Posterior vena cava (tissue), 2 donors: ENCODE measurements around the gene C1orf141. TPM values are rescaled to one million over a fixed set of nuclear protein-coding genes. Genes with fewer than 3 reads are reported as not detected.

Source experiments
- DNase-seq: peaks from one replicate; pipeline ENCODE4 v3.0.0-alpha.2; 2020; ENCODE audit warnings: low spot score
- intact Hi-C, 2 donors: fragments of 100-400 bp; cut with DNase I; formaldehyde crosslinking; loops; one replicate each; pipeline versions ENCODE4 v1.14.1 to v1.14.2; 2022 to 2023
- total RNA-seq, 2 donors: library from RNA; stranded (reverse); fragmentation: NEBNext Ultra II Directional; extraction: Animal tissue kit (Norgen Biotek cat#: 25700); gene quantifications; one replicate each; pipeline ENCODE4 v1.2.1, GENCODE V29; 2021
- donor health status: DM: yes; HTN: yes; CAD: no.
- donor health status: DM: yes; HTN: yes; CAD: no.

Gene C1orf141
- total RNA-seq, 2 donors from 2014 or later = not detected

GRCh38 chr1:67052741-67053534 is 81.8 kb downstream of the C1orf141 start:
- intact Hi-C loops = no loop called here
- DNase-seq = peak; percentile 82

GRCh38 chr1:67051196-67051595 is 83.6 kb downstream of the C1orf141 start:
- intact Hi-C loops = no loop called here
- no peak for DNase-seq

- intact Hi-C loops = no loop called here
- DNase-seq = no peak
Measured at GRCh38 chr1:67044631-67045270, 90.0 kb downstream of the C1orf141 start.

GRCh38 chr1:67043366-67043765 is 91.4 kb downstream of the C1orf141 start:
- no peak for DNase-seq
- intact Hi-C loops = no loop called here

Other genes with a start within 250 kb of the C1orf141 start
- gene DNAI4, start 210.1 kb downstream of the C1orf141 start, total RNA-seq = 10 to 100 TPM; 21.4 to 22.0 TPM
- 10 to 100 TPM; 45.7 to 55.4 TPM for gene MIER1, start 210.0 kb downstream of the C1orf141 start, total RNA-seq
- 1 to 10 TPM; 9.3 to 9.5 TPM for gene SLC35D1, start 80.8 kb downstream of the C1orf141 start, total RNA-seq
- not detected for gene IL23R, start 31.5 kb upstream of the C1orf141 start, total RNA-seq
- 1 to 10 TPM; 1.1 to 2.8 TPM for gene IL12RB2, start 172.9 kb upstream of the C1orf141 start, total RNA-seq